Measurements from ENCODE around the gene ACAT1. TPM values are rescaled to one million over a fixed set of nuclear protein-coding genes. Genes with fewer than 3 reads are reported as not detected.

ACAT1 gene
- polyA plus RNA-seq, 2 of the 4 experiments (the other 2 are of a cell fraction) = 112 to 119 TPM

DNA sequence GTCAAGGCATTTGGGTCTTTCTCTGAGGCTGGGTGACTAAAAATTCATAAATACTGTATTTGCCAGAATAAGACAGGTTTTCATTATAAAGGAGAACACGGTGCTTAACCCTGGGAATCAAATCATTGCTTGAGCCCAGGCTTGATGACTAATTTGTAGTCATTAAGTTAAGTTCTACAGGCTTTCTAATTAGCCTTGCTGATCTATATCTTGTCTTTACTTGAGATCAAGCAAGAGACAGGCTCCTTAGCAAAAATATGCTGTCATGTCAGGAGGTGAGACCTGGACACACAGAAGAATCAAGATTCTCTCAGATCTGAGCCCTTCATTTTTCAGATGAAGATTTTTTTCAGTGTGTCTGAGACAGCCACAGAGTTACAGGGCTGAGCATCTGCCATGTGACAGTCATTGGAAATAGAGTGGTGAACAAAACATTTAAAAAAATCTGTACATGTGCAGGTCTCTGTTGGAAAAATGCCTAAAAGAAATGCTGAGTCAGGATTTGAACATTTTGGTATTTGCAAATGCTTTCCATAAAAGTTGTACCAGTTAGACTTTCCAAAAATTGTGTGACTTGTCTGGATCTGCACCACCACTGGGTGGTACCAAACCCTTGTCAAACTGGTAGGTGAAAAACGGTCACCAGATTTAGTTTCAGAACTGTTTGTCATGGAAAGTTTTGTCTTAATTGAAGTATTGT, 14.6 kb downstream of the ACAT1 start:
- Histone ChIP-seq H3K9me3 (no peaks in the 10 kb centered on the region), H3K4me3 (no peak overlapping the region), H3K4me2 (no peak overlapping the region), H3K27ac (no peak overlapping the region), H3K4me1 (peaks cover 6% of the 10 kb centered on the region; the same call in 2 of the 3 replicates)
- FAIRE-seq = no peak
- POLR2A ChIA-PET = no interaction called here
- ATAC-seq = 0 out of 6 replicates have a peak, but pooled peaks of 1 of the 2 experiments have one; percentile 19
- WGBS (ENCODE audit: missing lambda C conversion rate) = 81% methylated on average over 2 of the region's 2 CpGs
- TF ChIP-seq ZSCAN20 (CRISPR knock-in tag; IDR thresholded peaks at IDR 0.05) = no peak
- TF ChIP-seq MAFK (IDR thresholded peaks at IDR 0.05; ENCODE audit: partially characterized antibody) = peak; percentile 96
- no peak for TF ChIP-seq HEYL (CRISPR knock-in tag; IDR thresholded peaks at IDR 0.05)
- TF ChIP-seq SMC3 (IDR thresholded peaks at IDR 0.05) = no peak
- TF ChIP-seq ESRRA (IDR thresholded peaks at IDR 0.05; ENCODE audit: borderline replicate concordance, low read length) = no peak
- no peak for TF ChIP-seq EHF (CRISPR knock-in tag; IDR thresholded peaks at IDR 0.05)
- no peak for TF ChIP-seq TP53 (CRISPR knock-in tag; IDR thresholded peaks at IDR 0.05)
- no peak for TF ChIP-seq RCOR1 (IDR thresholded peaks at IDR 0.05; ENCODE audit: low read depth, low read length)
- no peak for TF ChIP-seq TFCP2L1 (CRISPR knock-in tag; IDR thresholded peaks at IDR 0.05)
- TF ChIP-seq BHLHE40 (IDR thresholded peaks at IDR 0.05; ENCODE audit: low read depth, low read length) = no peak
- TF ChIP-seq CEBPB (IDR thresholded peaks at IDR 0.05) = no peak
- TF ChIP-seq, protein P1, sequence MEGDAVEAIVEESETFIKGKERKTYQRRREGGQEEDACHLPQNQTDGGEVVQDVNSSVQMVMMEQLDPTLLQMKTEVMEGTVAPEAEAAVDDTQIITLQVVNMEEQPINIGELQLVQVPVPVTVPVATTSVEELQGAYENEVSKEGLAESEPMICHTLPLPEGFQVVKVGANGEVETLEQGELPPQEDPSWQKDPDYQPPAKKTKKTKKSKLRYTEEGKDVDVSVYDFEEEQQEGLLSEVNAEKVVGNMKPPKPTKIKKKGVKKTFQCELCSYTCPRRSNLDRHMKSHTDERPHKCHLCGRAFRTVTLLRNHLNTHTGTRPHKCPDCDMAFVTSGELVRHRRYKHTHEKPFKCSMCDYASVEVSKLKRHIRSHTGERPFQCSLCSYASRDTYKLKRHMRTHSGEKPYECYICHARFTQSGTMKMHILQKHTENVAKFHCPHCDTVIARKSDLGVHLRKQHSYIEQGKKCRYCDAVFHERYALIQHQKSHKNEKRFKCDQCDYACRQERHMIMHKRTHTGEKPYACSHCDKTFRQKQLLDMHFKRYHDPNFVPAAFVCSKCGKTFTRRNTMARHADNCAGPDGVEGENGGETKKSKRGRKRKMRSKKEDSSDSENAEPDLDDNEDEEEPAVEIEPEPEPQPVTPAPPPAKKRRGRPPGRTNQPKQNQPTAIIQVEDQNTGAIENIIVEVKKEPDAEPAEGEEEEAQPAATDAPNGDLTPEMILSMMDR (IDR thresholded peaks at IDR 0.05) = 0 out of 3 replicates have a peak, but pooled peaks have one; percentile 11
- peak in 1 of 2 experiments; percentile 8 for DNase-seq (ENCODE audit: low read depth in 1 of 2, low spot score in 1 of 2)
- CTCF ChIA-PET = no interaction called here

DNA sequence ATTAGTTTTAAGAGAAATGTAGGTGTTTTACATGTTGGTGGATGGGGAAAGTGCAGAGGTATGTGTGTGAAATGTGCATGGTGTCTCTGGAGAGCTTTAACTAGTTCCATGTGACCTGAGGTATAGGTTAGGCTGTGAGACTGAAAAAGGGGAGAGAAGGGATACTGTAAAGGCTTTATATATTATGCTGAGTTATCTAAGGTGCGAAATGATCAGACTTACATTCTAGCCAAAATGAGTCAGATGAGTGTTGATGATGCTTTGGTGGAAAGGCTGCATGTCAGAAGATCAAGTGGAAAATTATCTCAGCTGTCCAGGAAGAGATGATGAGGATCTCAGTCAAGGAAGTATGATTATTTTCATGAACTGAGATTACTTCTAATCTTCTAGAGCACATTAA, 15.8 kb downstream of the ACAT1 start:
- FAIRE-seq (no peak), ATAC-seq (no peak), DNase-seq (ENCODE audit: low read depth in 1 of 2, low spot score in 1 of 2) (no peak)
- peaks cover 6% of the 10 kb centered on the region; the same call in 2 of the 3 replicates for H3K4me1 ChIP-seq
- CTCF ChIA-PET = interaction anchor here (1.0 kb wide), 1 partner anchor 136 kb away, joined by 3 read pairs; no protein-coding TSS in a partner anchor
- no peaks in the 10 kb centered on the region for H3K9me3 ChIP-seq
- 81% methylated on average over 1 of the region's 1 CpG for WGBS (ENCODE audit: missing lambda C conversion rate)
- TF ChIP-seq BHLHE40 (IDR thresholded peaks at IDR 0.05; ENCODE audit: low read depth, low read length) (no peak), KDM1A (IDR thresholded peaks at IDR 0.05; ENCODE audit: low read depth) (no peak), ZSCAN20 (CRISPR knock-in tag; IDR thresholded peaks at IDR 0.05) (no peak), MAZ (IDR thresholded peaks at IDR 0.05; ENCODE audit: borderline replicate concordance, low read depth, low read length) (no peak), MYC (IDR thresholded peaks at IDR 0.05; ENCODE audit: borderline replicate concordance, low read length) (no peak), HEYL (CRISPR knock-in tag; IDR thresholded peaks at IDR 0.05) (no peak), TFCP2L1 (CRISPR knock-in tag; IDR thresholded peaks at IDR 0.05) (no peak), NPAS2 (CRISPR knock-in tag; IDR thresholded peaks at IDR 0.05; ENCODE audit: borderline replicate concordance) (no peak), TP53 (CRISPR knock-in tag; IDR thresholded peaks at IDR 0.05) (no peak)
- TF ChIP-seq, protein P1 (IDR thresholded peaks at IDR 0.05) = no peak
- TF ChIP-seq, protein P2, sequence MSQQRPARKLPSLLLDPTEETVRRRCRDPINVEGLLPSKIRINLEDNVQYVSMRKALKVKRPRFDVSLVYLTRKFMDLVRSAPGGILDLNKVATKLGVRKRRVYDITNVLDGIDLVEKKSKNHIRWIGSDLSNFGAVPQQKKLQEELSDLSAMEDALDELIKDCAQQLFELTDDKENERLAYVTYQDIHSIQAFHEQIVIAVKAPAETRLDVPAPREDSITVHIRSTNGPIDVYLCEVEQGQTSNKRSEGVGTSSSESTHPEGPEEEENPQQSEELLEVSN (IDR thresholded peaks at IDR 0.05; ENCODE audit: borderline replicate concordance, low read depth) = no peak
- H3K4me2 ChIP-seq = no peak overlapping the region
- no peak overlapping the region for H3K4me3 ChIP-seq
- no peak overlapping the region for H3K27ac ChIP-seq
- POLR2A ChIA-PET = no interaction called here

DNA sequence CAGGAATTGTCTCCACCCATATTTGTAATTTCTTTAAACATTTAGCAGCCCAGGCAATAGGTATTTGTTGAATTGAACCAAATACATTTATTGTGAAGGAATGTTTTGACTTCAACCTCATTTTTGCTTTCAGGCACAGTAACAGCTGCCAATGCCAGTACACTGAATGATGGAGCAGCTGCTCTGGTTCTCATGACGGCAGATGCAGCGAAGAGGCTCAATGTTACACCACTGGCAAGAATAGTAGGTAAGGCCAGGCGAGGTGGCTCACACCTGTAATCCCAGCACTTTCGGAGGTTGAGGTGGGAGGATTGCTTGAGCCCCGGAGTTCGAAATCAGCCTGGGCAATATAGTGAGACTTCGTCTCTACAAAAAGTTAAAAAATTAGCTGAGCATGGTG, 20.9 kb downstream of the ACAT1 start:
- H3K4me3 ChIP-seq = no peak overlapping the region
- H3K27ac ChIP-seq = no peak overlapping the region
- no peaks in the 10 kb centered on the region for H3K9me3 ChIP-seq
- ATAC-seq (no peak), DNase-seq (ENCODE audit: low read depth in 1 of 2, low spot score in 1 of 2) (no peak), FAIRE-seq (no peak)
- 91% methylated on average over 7 of the region's 7 CpGs for WGBS (ENCODE audit: missing lambda C conversion rate)
- ChIA-PET POLR2A (no interaction called here), CTCF (no interaction called here)
- H3K4me1 ChIP-seq = no peaks in the 10 kb centered on the region
- no peak overlapping the region for H3K4me2 ChIP-seq
- TF ChIP-seq, protein P3, sequence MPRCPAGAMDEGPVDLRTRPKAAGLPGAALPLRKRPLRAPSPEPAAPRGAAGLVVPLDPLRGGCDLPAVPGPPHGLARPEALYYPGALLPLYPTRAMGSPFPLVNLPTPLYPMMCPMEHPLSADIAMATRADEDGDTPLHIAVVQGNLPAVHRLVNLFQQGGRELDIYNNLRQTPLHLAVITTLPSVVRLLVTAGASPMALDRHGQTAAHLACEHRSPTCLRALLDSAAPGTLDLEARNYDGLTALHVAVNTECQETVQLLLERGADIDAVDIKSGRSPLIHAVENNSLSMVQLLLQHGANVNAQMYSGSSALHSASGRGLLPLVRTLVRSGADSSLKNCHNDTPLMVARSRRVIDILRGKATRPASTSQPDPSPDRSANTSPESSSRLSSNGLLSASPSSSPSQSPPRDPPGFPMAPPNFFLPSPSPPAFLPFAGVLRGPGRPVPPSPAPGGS (IDR thresholded peaks at IDR 0.05) = no peak
- no peak for TF ChIP-seq ZFP36 (IDR thresholded peaks at IDR 0.05; ENCODE audit: borderline replicate concordance, partially characterized antibody)
- no peak for TF ChIP-seq CBX2 (IDR thresholded peaks at IDR 0.05; ENCODE audit: borderline replicate concordance, low read depth)
- TF ChIP-seq TFCP2L1 (CRISPR knock-in tag; IDR thresholded peaks at IDR 0.05) = no peak
- TF ChIP-seq MAFK (IDR thresholded peaks at IDR 0.05; ENCODE audit: partially characterized antibody) = no peak
- no peak for TF ChIP-seq SMC3 (IDR thresholded peaks at IDR 0.05)
- no peak for TF ChIP-seq HOXB13 (CRISPR knock-in tag; IDR thresholded peaks at IDR 0.05; ENCODE audit: low read depth)
- TF ChIP-seq KDM1A (IDR thresholded peaks at IDR 0.05; ENCODE audit: low read depth) = no peak
- no peak for TF ChIP-seq NPAS2 (CRISPR knock-in tag; IDR thresholded peaks at IDR 0.05; ENCODE audit: borderline replicate concordance)
- no peak for TF ChIP-seq POLR2AphosphoS2 (conservative IDR thresholded peaks at IDR 0.05; ENCODE audit: low read length)
- TF ChIP-seq, protein P4, sequence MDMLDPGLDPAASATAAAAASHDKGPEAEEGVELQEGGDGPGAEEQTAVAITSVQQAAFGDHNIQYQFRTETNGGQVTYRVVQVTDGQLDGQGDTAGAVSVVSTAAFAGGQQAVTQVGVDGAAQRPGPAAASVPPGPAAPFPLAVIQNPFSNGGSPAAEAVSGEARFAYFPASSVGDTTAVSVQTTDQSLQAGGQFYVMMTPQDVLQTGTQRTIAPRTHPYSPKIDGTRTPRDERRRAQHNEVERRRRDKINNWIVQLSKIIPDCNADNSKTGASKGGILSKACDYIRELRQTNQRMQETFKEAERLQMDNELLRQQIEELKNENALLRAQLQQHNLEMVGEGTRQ (IDR thresholded peaks at IDR 0.05) = no peak
- no peak for TF ChIP-seq GATA3 (IDR thresholded peaks at IDR 0.05; ENCODE audit: borderline replicate concordance)
- TF ChIP-seq NFE2L2 (conservative IDR thresholded peaks at IDR 0.05; ENCODE audit: low read length) = no peak
- TF ChIP-seq CEBPB (IDR thresholded peaks at IDR 0.05) = no peak
- TF ChIP-seq JUNB (IDR thresholded peaks at IDR 0.05) = no peak
